Glutamatergic neuron (in vitro differentiated cells): ENCODE data around the gene OR52A1. TPM values are rescaled to one million over a fixed set of nuclear protein-coding genes. Genes with fewer than 3 reads are reported as not detected.
A peak's percentile ranks its signal among the peaks of the same experiment; 100 is the strongest.

Experiments used
- DNase-seq: peaks from one replicate; pipeline ENCODE4 v3.0.0; 2022
- H3K27ac Mint-ChIP-seq: one replicate; pipeline ENCODE4 v1.8.0; 2020; ENCODE audit warnings: mild to moderate bottlenecking, mixed read lengths, inconsistent platforms; ENCODE audit not compliant: unreplicated experiment
- H3K27me3 Mint-ChIP-seq: one replicate; pipeline ENCODE4 v1.8.0; 2020; ENCODE audit warnings: mild to moderate bottlenecking, moderate library complexity, mixed read lengths, inconsistent platforms; ENCODE audit not compliant: unreplicated experiment
- H3K36me3 Mint-ChIP-seq: one replicate; pipeline ENCODE4 v1.8.0; 2020; ENCODE audit warnings: mild to moderate bottlenecking, mixed read lengths, inconsistent platforms; ENCODE audit not compliant: unreplicated experiment
- H3K4me1 Mint-ChIP-seq: one replicate; pipeline ENCODE4 v1.8.0; 2020; ENCODE audit warnings: mild to moderate bottlenecking, low read depth, mixed read lengths, inconsistent platforms; ENCODE audit not compliant: unreplicated experiment
- H3K4me3 Mint-ChIP-seq: one replicate; pipeline ENCODE4 v1.8.0; 2020; ENCODE audit warnings: mild to moderate bottlenecking, mixed read lengths, inconsistent platforms; ENCODE audit not compliant: unreplicated experiment
- H3K9me3 Mint-ChIP-seq: one replicate; pipeline ENCODE4 v1.8.0; 2020; ENCODE audit warnings: mild to moderate bottlenecking, moderate library complexity, mixed read lengths, inconsistent platforms; ENCODE audit not compliant: unreplicated experiment
- CTCF ChIP-seq: fragments of 200-600 bp; sonication (generic); IDR thresholded peaks from one replicate; pipeline ENCODE4 v1.5.0; 2021; ENCODE audit not compliant: partially characterized antibody, unreplicated experiment
- total RNA-seq: library from RNA; stranded (reverse); fragmentation: NEBNext Ultra II Directional; extraction: Animal tissue kit (Norgen Biotek cat#: 25700); gene quantifications from one replicate; pipeline ENCODE4 v1.2.1, GENCODE V29; 2021; ENCODE audit not compliant: unreplicated experiment

The OR52A1 gene
- total RNA-seq, 1 donor from 2014 or later: not detected

- peaks cover 2% of the 10 kb centered on the region for H3K27me3 Mint-ChIP-seq
- no peaks in the 10 kb centered on the region for H3K9me3 Mint-ChIP-seq
- TF ChIP-seq CTCF: no peak
- H3K27ac Mint-ChIP-seq: no peak overlapping the region
- no peak overlapping the region for H3K4me3 Mint-ChIP-seq
- no peak for DNase-seq
- peaks cover 2% of the 10 kb centered on the region for H3K4me1 Mint-ChIP-seq
- H3K36me3 Mint-ChIP-seq: no peaks in the 10 kb centered on the region
Observed at GRCh38 chr11:5103066-5103465, 51.5 kb downstream of the OR52A1 start.

GRCh38 chr11:5102246-5102645, 52.3 kb downstream of the OR52A1 start:
- no peak overlapping the region for H3K27ac Mint-ChIP-seq
- TF ChIP-seq CTCF: peak; percentile 32
- H3K9me3 Mint-ChIP-seq: no peaks in the 10 kb centered on the region
- no peak for DNase-seq
- H3K27me3 Mint-ChIP-seq: no peaks in the 10 kb centered on the region
- no peak overlapping the region for H3K4me3 Mint-ChIP-seq
- no peaks in the 10 kb centered on the region for H3K36me3 Mint-ChIP-seq
- H3K4me1 Mint-ChIP-seq: peaks cover 2% of the 10 kb centered on the region

GRCh38 chr11:5096011-5096410, 58.5 kb downstream of the OR52A1 start:
- peaks cover 6% of the 10 kb centered on the region for H3K4me1 Mint-ChIP-seq
- no peaks in the 10 kb centered on the region for H3K36me3 Mint-ChIP-seq
- H3K27ac Mint-ChIP-seq: no peak overlapping the region
- no peak for TF ChIP-seq CTCF
- no peaks in the 10 kb centered on the region for H3K27me3 Mint-ChIP-seq
- H3K9me3 Mint-ChIP-seq: no peaks in the 10 kb centered on the region
- no peak for DNase-seq
- no peak overlapping the region for H3K4me3 Mint-ChIP-seq

Other genes with a start within 250 kb of the OR52A1 start
- not detected for gene OR51G2, start 235.4 kb downstream of the OR52A1 start, total RNA-seq
- gene OR51G1, start 230.4 kb downstream of the OR52A1 start, total RNA-seq: not detected
- not detected for gene OR51A4, start 207.2 kb downstream of the OR52A1 start, total RNA-seq
- not detected for gene OR51A2, start 199.0 kb downstream of the OR52A1 start, total RNA-seq
- not detected for gene OR51L1, start 159.9 kb downstream of the OR52A1 start, total RNA-seq
- not detected for gene OR52J3, start 108.2 kb downstream of the OR52A1 start, total RNA-seq
- not detected for gene OR52E2, start 95.1 kb downstream of the OR52A1 start, total RNA-seq
- gene OR52E1, start 85.2 kb downstream of the OR52A1 start, total RNA-seq: not detected
- 0.25 TPM for gene OR52A5, start 16.4 kb downstream of the OR52A1 start, total RNA-seq
- not detected for gene OR51V1, start 45.9 kb upstream of the OR52A1 start, total RNA-seq
- gene HBB, start 72.3 kb upstream of the OR52A1 start, total RNA-seq: not detected
- not detected for gene HBD, start 79.7 kb upstream of the OR52A1 start, total RNA-seq
- gene HBG1, start 95.1 kb upstream of the OR52A1 start, total RNA-seq: not detected
- not detected for gene HBG2, start 100.0 kb upstream of the OR52A1 start, total RNA-seq
- gene HBE1, start 115.2 kb upstream of the OR52A1 start, total RNA-seq: not detected
- not detected for gene OR51B4, start 147.2 kb upstream of the OR52A1 start, total RNA-seq
- not detected for gene OR51B2, start 169.5 kb upstream of the OR52A1 start, total RNA-seq
- gene OR51B5, start 188.8 kb upstream of the OR52A1 start, total RNA-seq: not detected
- not detected for gene OR51B6, start 196.8 kb upstream of the OR52A1 start, total RNA-seq
- gene OR51M1, start 229.1 kb upstream of the OR52A1 start, total RNA-seq: not detected